Measurements from ENCODE around the gene CFTR.
"Not testable (repeated sequence)": the region's sequence is repeated elsewhere in the genome, so short reads cannot be mapped to it uniquely, and the experiment has no call there.

Gene CFTR

DNA sequence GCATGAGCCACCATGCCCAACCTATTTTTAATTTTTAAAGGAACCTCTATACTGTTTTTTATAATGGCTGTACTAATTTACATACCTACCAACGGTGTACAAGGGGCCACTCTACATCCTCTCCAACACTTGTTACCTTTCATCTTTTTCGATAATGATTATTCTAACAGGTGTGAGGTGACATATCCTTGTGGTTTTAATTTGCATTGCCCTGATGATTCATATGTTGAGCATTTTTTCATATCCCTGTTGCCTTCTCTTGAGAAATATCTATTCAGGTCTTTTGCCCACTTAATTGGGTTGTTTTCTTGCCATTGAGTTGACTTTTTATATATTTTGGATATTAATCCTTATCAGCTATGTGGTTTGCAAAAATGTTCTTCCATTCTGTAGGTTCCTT, 226.4 kb downstream of the CFTR start:
- no peaks in the 10 kb centered on the region for H3F3A ChIP-seq (ENCODE audit: insufficient read depth)
- H4K20me1 ChIP-seq (ENCODE audit: low read depth, low read length), result no peaks in the 10 kb centered on the region
- H3K9me2 ChIP-seq (replicated peaks; ENCODE audit: insufficient read depth, low read length), result no peaks in the 10 kb centered on the region
- H3K4me3 ChIP-seq (ENCODE audit: insufficient read depth, low read length, poor library complexity, severe bottlenecking), result no peak overlapping the region
- H3K4me2 ChIP-seq (ENCODE audit: low read depth, low read length, poor library complexity, severe bottlenecking), result no peak overlapping the region
- H3K27me3 ChIP-seq (ENCODE audit: low read length), result no peaks in the 10 kb centered on the region
- no peaks in the 10 kb centered on the region for H3K79me2 ChIP-seq (ENCODE audit: insufficient read depth, low read length)
- TF ChIP-seq, protein P1, sequence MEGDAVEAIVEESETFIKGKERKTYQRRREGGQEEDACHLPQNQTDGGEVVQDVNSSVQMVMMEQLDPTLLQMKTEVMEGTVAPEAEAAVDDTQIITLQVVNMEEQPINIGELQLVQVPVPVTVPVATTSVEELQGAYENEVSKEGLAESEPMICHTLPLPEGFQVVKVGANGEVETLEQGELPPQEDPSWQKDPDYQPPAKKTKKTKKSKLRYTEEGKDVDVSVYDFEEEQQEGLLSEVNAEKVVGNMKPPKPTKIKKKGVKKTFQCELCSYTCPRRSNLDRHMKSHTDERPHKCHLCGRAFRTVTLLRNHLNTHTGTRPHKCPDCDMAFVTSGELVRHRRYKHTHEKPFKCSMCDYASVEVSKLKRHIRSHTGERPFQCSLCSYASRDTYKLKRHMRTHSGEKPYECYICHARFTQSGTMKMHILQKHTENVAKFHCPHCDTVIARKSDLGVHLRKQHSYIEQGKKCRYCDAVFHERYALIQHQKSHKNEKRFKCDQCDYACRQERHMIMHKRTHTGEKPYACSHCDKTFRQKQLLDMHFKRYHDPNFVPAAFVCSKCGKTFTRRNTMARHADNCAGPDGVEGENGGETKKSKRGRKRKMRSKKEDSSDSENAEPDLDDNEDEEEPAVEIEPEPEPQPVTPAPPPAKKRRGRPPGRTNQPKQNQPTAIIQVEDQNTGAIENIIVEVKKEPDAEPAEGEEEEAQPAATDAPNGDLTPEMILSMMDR (IDR thresholded peaks at IDR 0.05; ENCODE audit: insufficient read depth, low read length, poor library complexity, severe bottlenecking), result no peak
- no peak for TF ChIP-seq EZH2phosphoT487 (conservative IDR thresholded peaks at IDR 0.05; ENCODE audit: low read length)
- no peak overlapping the region for H2AFZ ChIP-seq (ENCODE audit: low read depth, low read length, severe bottlenecking)
- H3K9ac ChIP-seq (ENCODE audit: low read length), result no peak overlapping the region
- H3K9me3 ChIP-seq (ENCODE audit: insufficient read depth, low read length), result no peaks in the 10 kb centered on the region
- H3K36me3 ChIP-seq (ENCODE audit: low read length), result no peaks in the 10 kb centered on the region
- no peak overlapping the region for H3K27ac ChIP-seq (ENCODE audit: low read depth, low read length)

DNA sequence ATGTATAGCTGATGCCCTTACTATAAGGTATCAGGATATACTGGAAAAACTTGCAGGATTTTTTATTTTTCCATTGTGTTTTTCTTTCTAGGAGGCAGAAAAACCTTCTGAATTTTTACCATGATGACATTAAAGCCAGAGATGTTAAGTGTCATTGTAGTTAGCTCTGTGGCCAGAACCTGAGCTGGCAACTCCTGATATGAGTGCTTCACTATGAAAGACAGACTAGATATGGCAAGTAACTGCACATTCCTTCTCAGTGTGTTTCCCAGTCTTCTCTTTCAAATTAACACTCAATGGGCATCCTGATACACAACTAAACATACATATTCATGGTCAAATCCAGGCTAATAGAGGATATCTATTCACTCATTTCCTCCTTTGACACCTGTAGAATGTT, 227.3 kb downstream of the CFTR start:
- H3K79me2 ChIP-seq (ENCODE audit: insufficient read depth, low read length), result no peaks in the 10 kb centered on the region
- no peak overlapping the region for H3K4me3 ChIP-seq (ENCODE audit: insufficient read depth, low read length, poor library complexity, severe bottlenecking)
- H3K27ac ChIP-seq (ENCODE audit: low read depth, low read length), result no peak overlapping the region
- H3K36me3 ChIP-seq (ENCODE audit: low read length), result no peaks in the 10 kb centered on the region
- no peak for TF ChIP-seq EZH2phosphoT487 (conservative IDR thresholded peaks at IDR 0.05; ENCODE audit: low read length)
- TF ChIP-seq, protein P1 (IDR thresholded peaks at IDR 0.05; ENCODE audit: insufficient read depth, low read length, poor library complexity, severe bottlenecking), result no peak
- no peaks in the 10 kb centered on the region for H4K20me1 ChIP-seq (ENCODE audit: low read depth, low read length)
- no peak overlapping the region for H2AFZ ChIP-seq (ENCODE audit: low read depth, low read length, severe bottlenecking)
- H3K4me2 ChIP-seq (ENCODE audit: low read depth, low read length, poor library complexity, severe bottlenecking), result no peak overlapping the region
- H3K27me3 ChIP-seq (ENCODE audit: low read length), result no peaks in the 10 kb centered on the region
- no peaks in the 10 kb centered on the region for H3K9me2 ChIP-seq (replicated peaks; ENCODE audit: insufficient read depth, low read length)
- H3K9me3 ChIP-seq (ENCODE audit: insufficient read depth, low read length), result no peaks in the 10 kb centered on the region
- H3K9ac ChIP-seq (ENCODE audit: low read length), result no peak overlapping the region
- no peaks in the 10 kb centered on the region for H3F3A ChIP-seq (ENCODE audit: insufficient read depth)

DNA sequence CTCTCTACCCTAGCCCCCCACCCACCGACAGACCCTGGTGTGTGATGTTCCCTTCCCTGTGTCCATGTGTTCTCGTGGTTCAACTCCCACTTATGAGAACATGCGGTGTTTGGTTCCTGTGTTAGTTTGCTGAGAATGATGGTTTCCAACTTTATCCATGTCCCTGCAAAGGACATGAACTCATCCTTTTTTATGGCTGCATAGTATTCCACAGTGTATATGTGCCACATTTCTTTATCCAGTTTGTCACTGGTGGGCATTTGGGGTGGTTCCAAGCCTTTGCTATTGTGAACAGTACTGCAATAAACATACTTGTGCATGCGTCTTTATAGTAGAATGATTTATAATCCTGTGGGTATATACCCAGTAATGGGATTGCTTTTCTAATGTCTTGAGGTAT, 228.3 kb downstream of the CFTR start:
- not testable (repeated sequence) for H2AFZ ChIP-seq (ENCODE audit: low read depth, low read length, severe bottlenecking)

GRCh38 chr7:117711556-117711955, 231.7 kb downstream of the CFTR start:
- Histone ChIP-seq H3K27me3 (ENCODE audit: low read length) (no peaks in the 10 kb centered on the region), H3K79me2 (ENCODE audit: insufficient read depth, low read length) (no peaks in the 10 kb centered on the region), H3K9ac (ENCODE audit: low read length) (no peak overlapping the region), H4K20me1 (ENCODE audit: low read depth, low read length) (no peaks in the 10 kb centered on the region), H3K36me3 (ENCODE audit: low read length) (no peaks in the 10 kb centered on the region), H3K27ac (ENCODE audit: low read depth, low read length) (no peak overlapping the region), H3K4me2 (ENCODE audit: low read depth, low read length, poor library complexity, severe bottlenecking) (no peak overlapping the region), H3F3A (ENCODE audit: insufficient read depth) (no peaks in the 10 kb centered on the region), H3K4me3 (ENCODE audit: insufficient read depth, low read length, poor library complexity, severe bottlenecking) (no peak overlapping the region), H2AFZ (ENCODE audit: low read depth, low read length, severe bottlenecking) (no peak overlapping the region), H3K9me3 (ENCODE audit: insufficient read depth, low read length) (no peaks in the 10 kb centered on the region), H3K9me2 (replicated peaks; ENCODE audit: insufficient read depth, low read length) (no peaks in the 10 kb centered on the region)
- TF ChIP-seq, protein P1 (IDR thresholded peaks at IDR 0.05; ENCODE audit: insufficient read depth, low read length, poor library complexity, severe bottlenecking), result no peak
- no peak for TF ChIP-seq EZH2phosphoT487 (conservative IDR thresholded peaks at IDR 0.05; ENCODE audit: low read length)

More for the DNA sequence above, 228.3 kb downstream of the CFTR start:
- H3K4me3 ChIP-seq (ENCODE audit: insufficient read depth, low read length, poor library complexity, severe bottlenecking); H4K20me1 ChIP-seq (ENCODE audit: low read depth, low read length); H3K27ac ChIP-seq (ENCODE audit: low read depth, low read length); H3K36me3 ChIP-seq (ENCODE audit: low read length); H3K9me3 ChIP-seq (ENCODE audit: insufficient read depth, low read length); H3K79me2 ChIP-seq (ENCODE audit: insufficient read depth, low read length); H3K4me2 ChIP-seq (ENCODE audit: low read depth, low read length, poor library complexity, severe bottlenecking); H3F3A ChIP-seq (ENCODE audit: insufficient read depth); H3K9ac ChIP-seq (ENCODE audit: low read length); H3K9me2 ChIP-seq (replicated peaks; ENCODE audit: insufficient read depth, low read length); H3K27me3 ChIP-seq (ENCODE audit: low read length): not testable (repeated sequence)
